HUDEP-2 (cell line): Measurements from ENCODE around the gene GATB.

Experiments
- DNase-seq, 76 experiments: peaks; one replicate each; lab custom pipeline; 2025; ENCODE audit not compliant: unreplicated experiment in 76 of 76; lab: John Stamatoyannopoulos, UW

GATB gene

GRCh38 chr4:151624626-151625565 is 135.9 kb downstream of the GATB start:
- no peak for DNase-seq
